HUDEP-2 (cell line): ENCODE results near the gene PPP3CB.

Experiments
- DNase-seq, 76 experiments: peaks; one replicate each; lab custom pipeline; 2025; ENCODE audit not compliant: unreplicated experiment in 76 of 76; lab: John Stamatoyannopoulos, UW

PPP3CB gene

GRCh38 chr10:73486601-73487000 is 9.2 kb downstream of the PPP3CB start:
- DNase-seq: no peak

- DNase-seq: peak in 1 of 76 experiments; percentile 19
These were observed 10.5 kb downstream of the PPP3CB start for GRCh38 chr10:73485320-73485719.

DNA sequence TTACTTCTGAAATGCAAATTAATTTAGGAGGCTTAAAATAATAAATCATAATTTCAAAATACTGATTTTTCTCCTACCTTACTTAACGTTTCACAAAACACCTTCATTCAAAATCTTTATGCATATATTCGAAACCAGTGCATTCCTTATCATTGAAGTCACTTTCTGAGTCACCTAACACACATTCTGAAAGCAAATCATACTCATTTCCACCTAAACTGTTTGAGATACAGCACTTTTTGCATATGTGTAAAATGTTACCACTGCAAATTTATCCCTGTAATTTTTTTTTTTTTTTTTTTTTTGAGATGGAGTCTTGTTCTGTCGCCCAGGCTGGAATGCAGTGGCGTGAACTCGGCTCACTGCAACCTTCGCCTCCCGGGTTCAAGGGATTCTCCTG is 15.7 kb downstream of the PPP3CB start:
- DNase-seq: no peak

DNA sequence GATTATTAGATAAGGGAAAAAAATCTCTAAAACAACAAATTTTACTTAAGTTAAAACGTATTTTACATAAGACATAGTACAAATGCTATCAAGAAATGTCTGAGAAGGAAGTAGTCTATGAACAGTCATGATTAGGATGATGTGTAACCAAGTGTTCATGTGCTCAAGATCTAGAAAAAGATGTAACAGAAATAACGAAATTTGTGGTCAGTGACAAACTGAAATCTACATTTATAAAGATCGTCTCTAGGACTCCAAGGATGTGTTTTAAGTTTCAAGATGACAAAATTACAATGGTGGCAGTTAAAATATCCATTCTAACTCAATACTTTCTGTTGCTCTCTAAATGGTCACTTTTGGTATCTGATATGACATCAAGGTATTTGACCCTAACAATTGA is 17.2 kb downstream of the PPP3CB start:
- DNase-seq: peak in 6 of 76 experiments; percentile 6 to 28 (median 18)

DNA sequence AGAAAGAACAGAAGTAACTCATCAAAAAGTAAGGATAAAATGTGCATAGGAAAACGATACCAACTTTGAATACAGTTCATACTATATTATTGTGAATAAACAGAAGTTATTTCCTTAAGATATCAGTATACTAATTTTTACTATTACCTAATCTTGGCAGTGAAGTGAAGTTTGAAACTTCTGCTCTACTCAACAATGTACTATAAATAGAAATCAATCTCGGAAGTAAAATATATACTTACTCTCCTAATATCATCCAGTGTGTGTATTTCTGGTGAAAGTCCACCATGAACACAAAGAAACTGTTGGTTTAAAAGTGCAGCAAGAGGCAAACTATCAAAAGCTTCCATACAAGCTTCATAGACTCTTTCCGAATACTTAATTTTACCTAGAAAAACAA is 24.6 kb downstream of the PPP3CB start:
- no peak for DNase-seq

DNA sequence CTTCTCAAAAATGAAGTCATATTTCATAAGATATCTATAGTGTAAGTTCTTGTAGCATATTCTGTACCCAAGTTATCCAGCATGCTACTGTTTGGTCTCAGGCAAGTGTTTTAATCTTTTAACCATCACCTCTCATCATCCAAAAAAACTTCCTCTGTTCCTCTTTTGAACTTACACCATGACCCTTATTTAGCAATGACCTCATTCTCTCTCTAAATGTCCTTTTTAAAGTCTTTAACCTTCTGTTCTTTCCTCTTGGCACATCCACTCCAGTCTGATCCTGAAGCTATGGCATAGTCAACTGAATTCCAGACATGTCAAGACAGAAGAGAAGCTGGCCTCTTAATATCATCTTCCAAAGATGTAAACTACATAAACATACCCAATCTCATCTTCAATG is 26.2 kb downstream of the PPP3CB start:
- DNase-seq: no peak

DNA sequence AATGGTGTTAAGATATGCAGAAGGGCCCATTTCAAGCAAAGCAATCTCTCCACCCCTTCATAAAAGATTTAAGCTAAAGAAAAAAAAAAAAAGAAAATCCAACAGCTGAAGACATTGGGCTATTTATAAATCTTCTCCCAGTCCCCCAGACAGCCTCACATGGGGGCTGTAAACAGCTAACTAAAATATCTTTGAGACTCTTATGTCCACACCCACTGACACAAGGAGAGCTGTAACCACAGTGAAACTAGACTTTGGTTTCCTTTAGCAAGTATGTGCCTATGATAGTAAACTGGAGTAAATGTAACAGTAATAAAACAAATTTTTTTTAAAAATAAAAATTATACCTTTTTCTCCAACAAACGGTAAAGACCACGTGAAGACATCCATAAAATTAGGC is 28.6 kb downstream of the PPP3CB start:
- DNase-seq: no peak

DNA sequence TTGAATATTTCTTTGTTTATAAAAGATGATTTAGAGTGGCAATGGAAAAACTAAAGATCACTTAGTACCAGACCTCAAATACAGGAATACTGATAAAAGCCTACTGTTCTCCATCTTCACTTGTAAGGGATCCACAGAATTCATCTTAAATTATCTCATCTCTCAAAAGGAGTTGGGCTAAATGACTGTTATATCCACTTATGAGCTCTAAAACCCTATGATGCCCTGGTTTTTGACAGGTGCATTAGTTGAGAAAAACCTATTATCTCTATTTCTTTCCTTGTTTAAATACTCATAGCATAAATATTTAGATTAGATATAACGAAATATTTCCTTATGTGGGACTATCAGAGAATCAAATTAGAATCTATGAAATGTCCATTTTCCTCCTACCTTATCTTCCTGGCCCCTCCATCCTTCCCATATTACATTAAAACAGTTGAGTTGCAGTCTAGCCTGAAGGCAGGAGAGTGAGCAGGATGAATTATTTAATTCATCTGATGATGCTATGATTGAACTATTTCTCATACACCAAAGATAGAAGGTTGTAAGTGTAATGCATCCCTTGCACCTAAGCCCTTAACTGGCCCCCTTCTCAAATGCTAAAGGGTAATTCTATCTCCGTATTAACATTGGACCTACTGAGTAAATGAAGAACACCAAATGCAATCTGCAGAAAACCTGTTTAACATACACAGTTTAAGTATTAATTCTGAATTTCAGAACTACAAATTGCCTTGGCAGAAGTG is 29.7 kb downstream of the PPP3CB start:
- no peak for DNase-seq

DNA sequence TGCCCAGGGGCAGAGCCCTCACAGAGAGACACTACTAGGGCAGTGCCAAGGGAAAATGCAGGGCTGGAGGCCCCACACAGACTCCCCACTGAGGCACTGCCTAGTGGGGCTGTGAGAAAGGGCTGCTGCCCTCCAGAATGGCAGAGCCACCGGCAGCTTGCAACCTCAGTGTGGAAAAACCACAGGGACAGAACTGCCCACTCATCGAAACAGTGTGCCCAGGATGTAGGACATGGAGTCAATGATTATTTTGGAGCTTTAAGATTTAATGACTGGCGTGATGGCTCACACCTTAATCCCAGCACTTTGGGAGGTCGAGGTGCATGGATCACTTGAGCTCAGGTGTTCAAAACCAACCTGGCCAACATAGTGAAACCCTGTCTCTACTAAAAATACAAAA is 34.9 kb downstream of the PPP3CB start:
- DNase-seq: no peak

DNA sequence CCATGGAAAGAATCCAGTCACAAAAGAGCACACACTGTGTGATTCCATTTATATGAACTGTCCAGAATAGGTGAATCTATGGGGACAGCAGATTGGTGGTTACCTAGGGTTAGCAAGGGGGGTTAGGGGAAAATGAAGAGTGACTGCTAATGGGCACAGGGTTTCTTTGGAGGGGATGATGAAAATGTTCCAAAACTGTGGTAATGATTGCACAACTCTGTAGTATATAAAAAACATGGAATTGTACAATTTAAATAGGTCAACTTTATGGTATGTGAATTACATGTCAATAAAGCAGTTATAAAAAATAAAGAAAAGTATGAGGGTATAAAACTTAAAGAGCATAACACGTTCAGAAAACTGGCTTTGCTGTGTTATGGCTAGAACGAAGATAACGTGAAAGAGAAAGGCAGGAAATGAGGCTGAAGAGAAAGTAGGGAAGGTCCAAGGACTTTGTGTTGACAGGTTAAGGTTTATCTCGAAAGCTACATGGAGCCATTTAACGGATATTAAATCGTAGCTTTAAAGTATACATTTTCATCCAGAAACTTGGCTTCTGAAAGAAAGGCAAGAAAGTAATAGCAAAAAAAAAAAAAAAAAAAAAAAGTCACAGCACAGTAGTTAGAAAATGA is 36.0 kb downstream of the PPP3CB start:
- DNase-seq: no peak

DNA sequence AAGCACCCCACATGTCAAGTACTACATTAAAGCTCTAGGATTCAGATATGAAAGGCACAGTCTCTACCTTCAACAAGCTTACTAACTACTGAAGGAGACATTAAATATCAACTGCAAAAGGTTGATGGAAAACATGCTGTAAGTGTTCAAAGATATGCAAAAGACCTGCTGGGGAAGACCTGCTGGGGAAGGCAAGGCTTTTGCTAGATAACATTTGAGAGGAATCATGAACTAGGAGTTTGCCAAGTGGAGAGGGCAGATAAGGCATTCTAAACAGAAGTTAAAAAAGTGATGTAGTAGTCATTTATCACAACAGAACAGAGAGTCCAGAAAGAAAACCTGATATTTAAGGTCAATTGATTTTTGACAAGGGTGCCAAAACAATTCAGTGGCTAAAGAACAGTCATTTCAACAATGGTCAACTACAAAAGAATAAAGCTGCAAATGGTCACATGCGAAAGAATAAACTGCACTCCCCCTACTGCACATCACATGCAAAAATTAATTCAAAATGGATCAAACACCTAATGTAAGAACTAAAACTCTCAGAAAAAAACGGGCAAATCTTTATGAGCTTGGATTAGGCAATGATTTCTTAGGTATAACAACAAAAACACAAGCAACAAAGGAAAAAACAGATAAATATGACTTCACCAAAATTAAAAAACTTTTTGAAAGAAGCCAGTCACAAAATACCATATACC is 39.5 kb downstream of the PPP3CB start:
- peak in 72 of 76 experiments; percentile 5 to 96 (median 74) for DNase-seq

DNA sequence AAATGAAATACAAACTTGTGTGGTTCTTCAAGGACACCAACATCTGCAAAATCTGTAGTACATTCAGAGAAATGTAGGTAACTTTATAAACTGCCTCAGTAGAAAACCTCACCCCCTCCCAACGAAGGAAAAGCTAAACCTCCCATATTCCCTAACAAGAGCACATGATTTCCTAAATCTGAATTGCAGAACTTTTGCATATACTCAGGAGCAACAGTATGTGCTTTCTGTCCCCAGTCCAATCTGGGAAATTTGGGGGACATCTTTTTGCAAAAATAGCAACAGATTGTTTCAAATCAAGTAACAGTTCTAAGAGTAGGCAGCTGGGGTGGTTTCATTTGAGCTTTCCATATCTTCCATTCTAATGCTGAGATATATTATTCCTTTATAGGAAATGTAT is 46.7 kb downstream of the PPP3CB start:
- no peak for DNase-seq

DNA sequence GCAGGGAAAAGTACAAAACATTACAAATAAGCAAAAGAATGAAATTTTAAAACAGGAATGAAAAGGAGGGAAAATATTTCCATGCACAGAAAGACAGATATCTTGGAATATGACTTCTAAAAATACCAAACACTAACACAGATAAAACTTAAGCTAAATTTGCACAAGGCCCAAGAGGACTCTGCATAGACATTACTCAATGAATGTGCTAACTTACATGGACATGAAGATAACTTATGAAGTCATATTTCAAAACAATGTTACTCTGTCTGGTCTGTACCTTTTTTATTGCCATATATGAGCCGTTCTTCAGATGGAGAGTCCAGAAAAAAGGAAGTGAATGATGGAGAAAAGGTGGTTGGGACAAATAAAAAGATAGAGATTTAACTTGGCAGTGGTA is 47.4 kb downstream of the PPP3CB start:
- DNase-seq: no peak

GRCh38 chr10:73446926-73447325 is 48.9 kb downstream of the PPP3CB start:
- DNase-seq: no peak

GRCh38 chr10:73444457-73444856 is 51.4 kb downstream of the PPP3CB start:
- DNase-seq: no peak

GRCh38 chr10:73439605-73440312 is 56.1 kb downstream of the PPP3CB start:
- no peak for DNase-seq

- no peak for DNase-seq
These were observed 56.8 kb downstream of the PPP3CB start for GRCh38 chr10:73439055-73439454.

DNA sequence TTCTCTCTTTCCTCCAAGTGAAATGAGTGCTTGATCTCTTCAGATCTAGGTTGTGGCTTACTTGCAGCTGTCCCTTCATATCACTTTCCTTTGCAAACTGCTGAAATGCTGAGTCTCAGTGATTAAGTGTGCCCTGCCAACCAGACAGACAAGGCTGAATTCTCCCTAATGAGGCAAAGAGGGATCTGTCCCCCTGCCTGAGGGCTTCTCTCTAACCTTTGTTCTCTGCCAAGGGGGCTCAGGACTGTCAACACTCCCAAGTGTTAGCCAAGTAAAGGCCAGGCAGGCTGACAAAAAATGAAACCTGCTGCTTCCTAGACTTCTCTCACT is 62.3 kb downstream of the PPP3CB start, which contains the start of gene MSS51:
Gene MSS51, minus strand, starts transcription at position 24 of the 330 bp plus-strand sequence. CDS start 5,277 bp downstream, outside the sequence.
- peak in 5 of 76 experiments; percentile 1 to 28 (median 17) for DNase-seq

DNA sequence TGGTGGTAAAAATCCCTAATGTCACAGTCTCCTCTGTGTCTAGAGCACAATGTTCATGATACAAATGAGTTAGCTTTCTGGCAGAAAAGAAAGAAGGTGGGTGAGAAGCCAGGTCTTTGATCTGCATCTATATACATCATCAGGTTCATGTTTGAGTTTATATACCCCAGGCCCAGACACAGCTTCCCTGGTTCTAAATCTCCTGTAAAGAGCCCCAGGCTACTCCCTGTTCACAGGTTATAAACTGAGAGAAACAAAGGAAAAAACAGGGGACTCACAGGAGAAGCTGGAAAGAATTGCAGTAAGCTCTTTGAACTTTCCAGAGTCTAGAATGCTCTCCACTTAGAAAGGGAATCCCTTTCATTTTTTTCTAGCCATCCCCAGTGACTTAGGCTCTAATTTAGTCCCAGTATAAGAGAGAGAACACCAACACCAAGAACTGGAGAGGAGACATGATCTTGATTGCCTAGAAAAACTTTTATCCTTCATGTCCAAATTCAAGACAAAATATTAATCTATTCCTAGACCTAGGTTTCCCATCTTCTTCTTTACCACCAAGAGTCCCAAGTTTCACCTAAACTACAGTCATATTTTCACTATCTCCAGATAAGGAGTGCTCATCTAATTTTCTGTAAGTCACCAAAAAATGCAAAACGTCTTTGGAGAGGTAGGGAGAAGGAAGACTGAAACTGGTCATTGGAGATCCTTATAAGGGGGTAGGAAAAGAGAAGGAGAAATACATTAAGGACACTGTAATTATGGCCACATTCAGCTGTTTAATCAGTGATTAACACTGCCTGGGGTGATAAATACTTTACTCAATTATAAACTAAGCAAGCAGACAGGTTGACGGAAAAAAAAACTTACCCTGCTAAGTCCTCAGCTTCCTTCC is 62.9 kb downstream of the PPP3CB start:
- DNase-seq: no peak

GRCh38 chr10:73426318-73426717 is 69.5 kb downstream of the PPP3CB start:
- DNase-seq: no peak
